ENCODE results near the gene ZNF280B.
"Not testable (repeated sequence)": the region's sequence is repeated elsewhere in the genome, so short reads cannot be mapped to it uniquely, and the experiment has no call there.

Gene ZNF280B

GRCh38 chr22:22444007-22444589 lies 64.4 kb downstream of the ZNF280B start:
- not testable (repeated sequence) for H3K9me3 ChIP-seq (ENCODE audit: control insufficient read depth, low read length); H3K36me3 ChIP-seq (ENCODE audit: control insufficient read depth, insufficient read depth, low read length, severe bottlenecking); DNase-seq (ENCODE audit: low read depth); H3K4me3 ChIP-seq (ENCODE audit: low read length); H3K9ac ChIP-seq (ENCODE audit: low read length); H3K4me1 ChIP-seq (ENCODE audit: control insufficient read depth, insufficient read depth, low read length)
- peaks cover 41% of the 10 kb centered on the region for H3K27me3 ChIP-seq (replicated peaks; ENCODE audit: control insufficient read depth, insufficient read depth, low read length)

DNA sequence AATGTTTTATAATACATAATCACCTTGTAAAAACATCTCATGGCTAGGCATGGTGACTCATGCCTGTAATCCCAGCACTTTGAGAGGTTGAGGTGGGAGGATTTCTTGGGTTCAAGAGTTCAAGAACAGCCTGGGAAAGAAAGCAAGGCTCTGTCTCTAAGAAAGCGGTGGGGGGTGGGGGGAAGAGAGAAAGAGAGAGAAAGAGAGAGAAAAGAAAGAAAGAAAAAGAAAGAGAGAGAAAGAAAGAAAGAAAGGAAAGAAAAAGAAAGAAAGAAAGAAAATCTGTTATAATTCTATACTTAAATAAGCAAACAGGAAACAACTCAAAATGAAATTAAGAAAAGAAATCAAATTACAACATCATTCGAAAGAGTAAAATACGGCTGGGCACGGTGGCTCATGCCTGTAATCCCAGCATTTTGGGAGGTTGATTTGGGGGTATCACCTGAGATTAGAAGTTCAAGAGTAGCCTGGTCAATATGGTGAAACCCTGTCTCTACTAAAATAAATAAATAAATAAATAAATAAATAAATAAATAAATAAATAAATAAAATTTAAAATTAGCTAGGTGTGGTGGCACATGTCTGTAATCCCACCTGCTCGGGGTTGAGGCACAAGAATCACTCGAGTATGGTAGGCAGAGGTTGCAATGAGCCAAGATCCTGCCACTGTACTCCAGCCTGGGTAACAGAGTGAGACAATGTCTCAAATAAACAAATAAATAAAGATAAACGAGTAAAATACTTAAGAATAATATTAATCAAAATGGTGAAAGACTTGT lies 65.4 kb downstream of the ZNF280B start:
- no peak overlapping the region for H3K4me3 ChIP-seq (ENCODE audit: low read length)
- H3K9ac ChIP-seq (ENCODE audit: low read length) = no peak overlapping the region
- H3K4me1 ChIP-seq (ENCODE audit: control insufficient read depth, insufficient read depth, low read length) = no peaks in the 10 kb centered on the region
- no peaks in the 10 kb centered on the region for H3K36me3 ChIP-seq (ENCODE audit: control insufficient read depth, insufficient read depth, low read length, severe bottlenecking)
- peaks cover 5% of the 10 kb centered on the region for H3K9me3 ChIP-seq (ENCODE audit: control insufficient read depth, low read length)
- peaks cover 34% of the 10 kb centered on the region for H3K27me3 ChIP-seq (replicated peaks; ENCODE audit: control insufficient read depth, insufficient read depth, low read length)
- no peak for DNase-seq (ENCODE audit: low read depth)

GRCh38 chr22:22441626-22442025 lies 66.9 kb downstream of the ZNF280B start:
- not testable (repeated sequence) for DNase-seq (ENCODE audit: low read depth); H3K4me1 ChIP-seq (ENCODE audit: control insufficient read depth, insufficient read depth, low read length); H3K9ac ChIP-seq (ENCODE audit: low read length); H3K4me3 ChIP-seq (ENCODE audit: low read length); H3K9me3 ChIP-seq (ENCODE audit: control insufficient read depth, low read length); H3K36me3 ChIP-seq (ENCODE audit: control insufficient read depth, insufficient read depth, low read length, severe bottlenecking)
- H3K27me3 ChIP-seq (replicated peaks; ENCODE audit: control insufficient read depth, insufficient read depth, low read length) = peaks cover 37% of the 10 kb centered on the region

GRCh38 chr22:22440188-22440587 lies 68.4 kb downstream of the ZNF280B start:
- H3K9me3 ChIP-seq (ENCODE audit: control insufficient read depth, low read length) = peaks cover 5% of the 10 kb centered on the region
- no peak for DNase-seq (ENCODE audit: low read depth)

More at GRCh38 chr22:22440188-22440587, 68.4 kb downstream of the ZNF280B start:
- no peaks in the 10 kb centered on the region for H3K4me1 ChIP-seq (ENCODE audit: control insufficient read depth, insufficient read depth, low read length)
- no peaks in the 10 kb centered on the region for H3K36me3 ChIP-seq (ENCODE audit: control insufficient read depth, insufficient read depth, low read length, severe bottlenecking)
- H3K27me3 ChIP-seq (replicated peaks; ENCODE audit: control insufficient read depth, insufficient read depth, low read length) = peaks cover 42% of the 10 kb centered on the region
- no peak overlapping the region for H3K9ac ChIP-seq (ENCODE audit: low read length)
- H3K4me3 ChIP-seq (ENCODE audit: low read length) = no peak overlapping the region

All from adipocyte (in vitro differentiated cells).